ENCODE data around the gene LMCD1.

Gene LMCD1

DNA sequence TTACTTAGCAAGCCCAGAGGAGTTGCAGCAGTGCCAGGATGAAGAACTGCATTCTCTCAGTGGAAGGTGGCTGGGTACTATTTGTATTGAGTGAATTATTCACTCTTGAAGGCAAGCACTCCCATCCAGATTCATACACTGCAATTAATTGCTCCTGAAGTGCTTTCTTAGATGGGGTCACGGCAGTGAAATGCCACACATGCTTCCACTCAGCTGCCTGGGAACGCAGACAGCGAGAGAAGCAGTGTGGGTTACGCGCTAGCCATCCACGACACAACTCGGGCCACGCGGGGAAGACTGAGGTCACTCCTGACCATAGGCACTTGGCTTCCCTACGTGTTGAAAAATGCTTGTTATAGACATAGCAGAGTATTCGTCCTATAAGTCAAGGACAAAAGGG, 30.8 kb upstream of the LMCD1 start:
- no peak for TF ChIP-seq EZH2 (IDR thresholded peaks at IDR 0.05; ENCODE audit: borderline replicate concordance, low read depth, low read length, severe bottlenecking)
- TF ChIP-seq, protein P1, sequence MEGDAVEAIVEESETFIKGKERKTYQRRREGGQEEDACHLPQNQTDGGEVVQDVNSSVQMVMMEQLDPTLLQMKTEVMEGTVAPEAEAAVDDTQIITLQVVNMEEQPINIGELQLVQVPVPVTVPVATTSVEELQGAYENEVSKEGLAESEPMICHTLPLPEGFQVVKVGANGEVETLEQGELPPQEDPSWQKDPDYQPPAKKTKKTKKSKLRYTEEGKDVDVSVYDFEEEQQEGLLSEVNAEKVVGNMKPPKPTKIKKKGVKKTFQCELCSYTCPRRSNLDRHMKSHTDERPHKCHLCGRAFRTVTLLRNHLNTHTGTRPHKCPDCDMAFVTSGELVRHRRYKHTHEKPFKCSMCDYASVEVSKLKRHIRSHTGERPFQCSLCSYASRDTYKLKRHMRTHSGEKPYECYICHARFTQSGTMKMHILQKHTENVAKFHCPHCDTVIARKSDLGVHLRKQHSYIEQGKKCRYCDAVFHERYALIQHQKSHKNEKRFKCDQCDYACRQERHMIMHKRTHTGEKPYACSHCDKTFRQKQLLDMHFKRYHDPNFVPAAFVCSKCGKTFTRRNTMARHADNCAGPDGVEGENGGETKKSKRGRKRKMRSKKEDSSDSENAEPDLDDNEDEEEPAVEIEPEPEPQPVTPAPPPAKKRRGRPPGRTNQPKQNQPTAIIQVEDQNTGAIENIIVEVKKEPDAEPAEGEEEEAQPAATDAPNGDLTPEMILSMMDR (IDR thresholded peaks at IDR 0.05; ENCODE audit: borderline replicate concordance, extremely low read depth, low read length, poor library complexity, severe bottlenecking) = no peak
- DNase-seq (no peak), ATAC-seq (ENCODE audit: insufficient read depth, low read depth) (no peak)
- Histone ChIP-seq H3K27me3 (ENCODE audit: insufficient read depth, low read length, poor library complexity) (peaks cover 4% of the 10 kb centered on the region), H3K79me2 (ENCODE audit: insufficient read depth, low read length) (no peaks in the 10 kb centered on the region), H3K27ac (ENCODE audit: low read length) (no peak overlapping the region), H3K9ac (ENCODE audit: low read depth, low read length) (no peak overlapping the region), H3K36me3 (ENCODE audit: insufficient read depth, low read length) (no peaks in the 10 kb centered on the region), H3K4me3 (ENCODE audit: low read depth in 1 of 2, low read length in 2 of 2) (no peak overlapping the region), H3K4me2 (ENCODE audit: insufficient read depth, low read length) (no peak overlapping the region), H3K9me3 (ENCODE audit: insufficient read depth, low read length, severe bottlenecking) (no peaks in the 10 kb centered on the region), H3K4me1 (ENCODE audit: insufficient read depth, low read length) (no peaks in the 10 kb centered on the region), H2AFZ (ENCODE audit: low read depth, low read length) (no peak overlapping the region), H4K20me1 (ENCODE audit: insufficient read depth, low read length) (no peaks in the 10 kb centered on the region)

DNA sequence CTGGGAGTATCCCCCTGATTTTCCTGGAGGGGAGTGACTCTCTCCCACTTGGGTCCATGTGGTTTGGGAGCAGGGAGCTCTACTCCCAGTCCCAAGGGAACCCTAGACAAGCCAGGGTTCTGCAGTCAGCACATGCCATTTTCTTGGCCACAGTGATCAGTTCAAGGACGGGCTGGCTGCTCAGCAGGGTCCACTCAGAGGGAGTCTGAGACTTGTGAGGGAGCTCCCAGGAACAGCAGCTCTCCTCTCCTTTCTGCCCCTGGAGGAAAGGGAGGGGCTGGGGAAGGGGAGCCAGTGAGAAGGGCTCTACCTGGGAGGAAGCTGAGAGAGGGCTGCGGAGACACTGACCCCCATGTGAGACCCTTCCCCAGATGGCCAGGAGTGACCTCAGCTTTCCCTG, 29.1 kb upstream of the LMCD1 start:
- Histone ChIP-seq H2AFZ (ENCODE audit: low read depth, low read length) (no peak overlapping the region), H3K27ac (ENCODE audit: low read length) (no peak overlapping the region), H3K4me3 (ENCODE audit: low read depth in 1 of 2, low read length in 2 of 2) (no peak overlapping the region), H4K20me1 (ENCODE audit: insufficient read depth, low read length) (no peaks in the 10 kb centered on the region), H3K79me2 (ENCODE audit: insufficient read depth, low read length) (no peaks in the 10 kb centered on the region), H3K9me3 (ENCODE audit: insufficient read depth, low read length, severe bottlenecking) (no peaks in the 10 kb centered on the region), H3K36me3 (ENCODE audit: insufficient read depth, low read length) (no peaks in the 10 kb centered on the region), H3K27me3 (ENCODE audit: insufficient read depth, low read length, poor library complexity) (peaks cover 4% of the 10 kb centered on the region), H3K4me1 (ENCODE audit: insufficient read depth, low read length) (no peaks in the 10 kb centered on the region), H3K4me2 (ENCODE audit: insufficient read depth, low read length) (no peak overlapping the region), H3K9ac (ENCODE audit: low read depth, low read length) (no peak overlapping the region)
- DNase-seq (no peak), ATAC-seq (ENCODE audit: insufficient read depth, low read depth) (no peak)
- TF ChIP-seq EZH2 (IDR thresholded peaks at IDR 0.05; ENCODE audit: borderline replicate concordance, low read depth, low read length, severe bottlenecking) = no peak
- TF ChIP-seq, protein P1 (IDR thresholded peaks at IDR 0.05; ENCODE audit: borderline replicate concordance, extremely low read depth, low read length, poor library complexity, severe bottlenecking) = no peak

DNA sequence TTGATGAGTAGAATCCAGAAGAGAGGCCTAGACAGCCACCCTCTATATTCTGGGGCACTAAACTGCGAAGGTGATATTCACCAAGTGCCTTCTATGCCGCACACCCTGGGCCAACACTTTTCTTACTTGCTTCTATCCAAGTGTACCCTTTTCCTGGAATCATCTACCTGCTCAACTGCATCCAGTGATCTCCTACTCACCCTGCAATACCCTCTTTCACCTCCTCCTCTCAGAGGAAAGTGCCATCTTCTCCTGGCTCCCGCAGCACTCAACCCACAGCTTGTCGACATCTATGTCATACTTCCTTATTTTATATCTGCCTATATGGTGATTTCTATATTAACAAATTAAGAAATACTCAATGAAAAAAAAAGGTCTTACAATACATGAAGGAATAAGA, 28.6 kb upstream of the LMCD1 start:
- no peaks in the 10 kb centered on the region for H3K36me3 ChIP-seq (ENCODE audit: insufficient read depth, low read length)
- no peak overlapping the region for H2AFZ ChIP-seq (ENCODE audit: low read depth, low read length)
- no peaks in the 10 kb centered on the region for H3K27me3 ChIP-seq (ENCODE audit: insufficient read depth, low read length, poor library complexity)
- H3K4me2 ChIP-seq (ENCODE audit: insufficient read depth, low read length) = no peak overlapping the region
- H3K27ac ChIP-seq (ENCODE audit: low read length) = no peak overlapping the region
- H3K4me1 ChIP-seq (ENCODE audit: insufficient read depth, low read length) = no peaks in the 10 kb centered on the region
- ATAC-seq (ENCODE audit: insufficient read depth, low read depth) (no peak), DNase-seq (no peak)
- H4K20me1 ChIP-seq (ENCODE audit: insufficient read depth, low read length) = no peaks in the 10 kb centered on the region
- H3K9ac ChIP-seq (ENCODE audit: low read depth, low read length) = no peak overlapping the region
- TF ChIP-seq, protein P1 (IDR thresholded peaks at IDR 0.05; ENCODE audit: borderline replicate concordance, extremely low read depth, low read length, poor library complexity, severe bottlenecking) = no peak
- TF ChIP-seq EZH2 (IDR thresholded peaks at IDR 0.05; ENCODE audit: borderline replicate concordance, low read depth, low read length, severe bottlenecking) = no peak
- no peaks in the 10 kb centered on the region for H3K79me2 ChIP-seq (ENCODE audit: insufficient read depth, low read length)
- no peak overlapping the region for H3K4me3 ChIP-seq (ENCODE audit: low read depth in 1 of 2, low read length in 2 of 2)
- H3K9me3 ChIP-seq (ENCODE audit: insufficient read depth, low read length, severe bottlenecking) = no peaks in the 10 kb centered on the region

DNA sequence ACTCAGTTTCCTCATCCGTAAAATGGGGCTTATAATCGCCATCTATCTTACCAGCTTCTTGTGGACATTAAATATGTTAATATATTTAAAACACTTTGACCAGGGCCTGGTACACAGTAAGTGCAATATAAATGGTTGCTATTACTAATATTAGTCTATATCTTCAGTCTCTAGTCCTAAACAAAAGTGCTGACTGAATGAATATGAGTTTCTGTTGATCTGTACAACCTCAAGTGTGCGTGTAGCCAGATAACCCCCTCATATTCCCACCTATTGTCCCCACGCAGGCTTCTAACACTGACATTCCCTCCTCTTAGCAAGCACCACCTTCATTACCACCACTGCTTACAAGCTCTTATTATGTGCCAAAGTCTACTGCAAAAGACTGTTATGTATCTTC, 27.6 kb upstream of the LMCD1 start:
- H3K4me2 ChIP-seq (ENCODE audit: insufficient read depth, low read length) = no peak overlapping the region
- H4K20me1 ChIP-seq (ENCODE audit: insufficient read depth, low read length) = no peaks in the 10 kb centered on the region
- DNase-seq = no peak
- no peak for ATAC-seq (ENCODE audit: insufficient read depth, low read depth)
- no peak overlapping the region for H3K9ac ChIP-seq (ENCODE audit: low read depth, low read length)
- no peaks in the 10 kb centered on the region for H3K36me3 ChIP-seq (ENCODE audit: insufficient read depth, low read length)
- H3K27me3 ChIP-seq (ENCODE audit: insufficient read depth, low read length, poor library complexity) = no peaks in the 10 kb centered on the region
- no peaks in the 10 kb centered on the region for H3K4me1 ChIP-seq (ENCODE audit: insufficient read depth, low read length)
- H3K79me2 ChIP-seq (ENCODE audit: insufficient read depth, low read length) = no peaks in the 10 kb centered on the region
- no peak overlapping the region for H3K4me3 ChIP-seq (ENCODE audit: low read depth in 1 of 2, low read length in 2 of 2)
- H2AFZ ChIP-seq (ENCODE audit: low read depth, low read length) = no peak overlapping the region
- no peak overlapping the region for H3K27ac ChIP-seq (ENCODE audit: low read length)
- no peak for TF ChIP-seq EZH2 (IDR thresholded peaks at IDR 0.05; ENCODE audit: borderline replicate concordance, low read depth, low read length, severe bottlenecking)
- TF ChIP-seq, protein P1 (IDR thresholded peaks at IDR 0.05; ENCODE audit: borderline replicate concordance, extremely low read depth, low read length, poor library complexity, severe bottlenecking) = no peak
- H3K9me3 ChIP-seq (ENCODE audit: insufficient read depth, low read length, severe bottlenecking) = no peaks in the 10 kb centered on the region
